CD14-positive monocyte (primary cell): ENCODE results near the gene GTPBP8. TPM values are rescaled to one million over a fixed set of nuclear protein-coding genes. Genes with fewer than 3 reads are reported as not detected.

Experiments
- DNase-seq, 3 donors: peaks; one replicate each; pipeline ENCODE4 v3.0.0-alpha.2; 2011 to 2022
- H2AFZ ChIP-seq: 2 replicates; pipeline ENCODE4 v1.6.0; 2012; ENCODE audit warnings: mild to moderate bottlenecking, low read depth, low read length, inconsistent platforms; ENCODE audit not compliant: insufficient read depth, poor library complexity, severe bottlenecking
- H3K27ac ChIP-seq, 2 donors: 1 replicate in 1 of 2; 2 replicates in 1 of 2; pipeline ENCODE4 v1.5.1; 2012 to 2013; ENCODE audit warnings: low read length in 2 of 2, control low read depth in 1 of 2, inconsistent platforms in 1 of 2, low read depth in 1 of 2, mild to moderate bottlenecking in 1 of 2
- H3K27me3 ChIP-seq, 2 donors: one replicate each; pipeline versions ENCODE4 v1.6.0 to v1.6.1; 2011 to 2013; ENCODE audit warnings: low read length in 2 of 2; ENCODE audit not compliant: control insufficient read depth in 2 of 2, insufficient read depth in 2 of 2
- H3K36me3 ChIP-seq, 2 donors: replicated peaks in 1 of 2; 1 replicate in 1 of 2; 2 replicates in 1 of 2; pipeline versions ENCODE4 v1.5.1 to v1.6.1; 2012 to 2013; ENCODE audit warnings: low read length in 2 of 2, control low read depth in 1 of 2, inconsistent platforms in 1 of 2, mild to moderate bottlenecking in 1 of 2; ENCODE audit not compliant: insufficient read depth in 2 of 2, control insufficient read depth in 1 of 2
- H3K4me1 ChIP-seq, 2 donors: 1 replicate in 1 of 2; 2 replicates in 1 of 2; pipeline versions ENCODE4 v1.5.1 to v1.6.1; 2012 to 2013; ENCODE audit warnings: low read length in 2 of 2, control low read depth in 1 of 2, inconsistent platforms in 1 of 2, mild to moderate bottlenecking in 1 of 2, moderate library complexity in 1 of 2; ENCODE audit not compliant: insufficient read depth in 2 of 2, control insufficient read depth in 1 of 2
- H3K4me2 ChIP-seq: replicated peaks from 2 replicates; pipeline ENCODE3; 2012; ENCODE audit warnings: low read length, moderate library complexity, mild to moderate bottlenecking; ENCODE audit not compliant: poor library complexity, severe bottlenecking; ENCODE audit errors: extremely low read depth
- H3K4me3 ChIP-seq, 3 experiments: fragments of 200-600 bp in 1 of 3; sonication (generic) in 1 of 3; replicated peaks in 1 of 3; 1 replicate in 2 of 3; 2 replicates in 1 of 3; pipeline ENCODE4 v1.5.1; 2011 to 2013; ENCODE audit warnings: low read length in 3 of 3, mild to moderate bottlenecking in 3 of 3, control low read depth in 2 of 3, low read depth in 2 of 3, inconsistent platforms in 1 of 3, moderate library complexity in 1 of 3
- H3K79me2 ChIP-seq: 2 replicates; pipeline ENCODE4 v1.6.0; 2012; ENCODE audit warnings: mild to moderate bottlenecking, control low read depth, inconsistent platforms, low read length, moderate library complexity; ENCODE audit not compliant: insufficient read depth
- H3K9ac ChIP-seq: 2 replicates; pipeline ENCODE4 v1.6.0; 2017; ENCODE audit warnings: low read length, mild to moderate bottlenecking; ENCODE audit not compliant: insufficient read depth, poor library complexity, severe bottlenecking
- H3K9me3 ChIP-seq, 2 donors: replicated peaks in 1 of 2; 1 replicate in 1 of 2; 2 replicates in 1 of 2; pipeline versions ENCODE4 v1.5.1 to v1.6.1; 2012 to 2013; ENCODE audit warnings: low read length in 2 of 2, control low read depth in 1 of 2; ENCODE audit not compliant: control insufficient read depth in 1 of 2, insufficient read depth in 1 of 2
- H4K20me1 ChIP-seq: 2 replicates; pipeline ENCODE4 v1.6.0; 2012; ENCODE audit warnings: mild to moderate bottlenecking, low read length, control low read depth, moderate library complexity; ENCODE audit not compliant: insufficient read depth
- H3K27ac Mint-ChIP-seq, 7 donors: one replicate each; pipeline ENCODE4 v1.8.0; 2020; ENCODE audit warnings: mild to moderate bottlenecking in 7 of 7, mixed read lengths in 7 of 7, moderate library complexity in 6 of 7, inconsistent platforms in 2 of 7
- H3K27me3 Mint-ChIP-seq, 3 donors: one replicate each; pipeline ENCODE4 v1.8.0; 2021 to 2022; ENCODE audit warnings: low read depth in 3 of 3, mild to moderate bottlenecking in 3 of 3, mixed read lengths in 3 of 3, moderate library complexity in 3 of 3, inconsistent platforms in 1 of 3
- H3K36me3 Mint-ChIP-seq, 2 donors: one replicate each; pipeline ENCODE4 v1.8.0; 2020; ENCODE audit warnings: mixed read lengths in 2 of 2, inconsistent platforms in 1 of 2, mild to moderate bottlenecking in 1 of 2
- H3K4me1 Mint-ChIP-seq: one replicate; pipeline ENCODE4 v1.8.0; 2020; ENCODE audit warnings: mild to moderate bottlenecking, mixed read lengths
- H3K4me3 Mint-ChIP-seq, 2 donors: one replicate each; pipeline ENCODE4 v1.8.0; 2020; ENCODE audit warnings: mild to moderate bottlenecking in 2 of 2, mixed read lengths in 2 of 2, moderate library complexity in 1 of 2
- H3K9me3 Mint-ChIP-seq, 7 donors: one replicate each; pipeline ENCODE4 v1.8.0; 2020 to 2022; ENCODE audit warnings: mixed read lengths in 7 of 7, mild to moderate bottlenecking in 6 of 7, moderate library complexity in 6 of 7, inconsistent platforms in 2 of 7
- CTCF ChIP-seq: fragments of 200-600 bp; IDR thresholded peaks from one replicate; pipeline ENCODE4 v1.8.0; 2022; ENCODE audit warnings: antibody characterized with exemption, mild to moderate bottlenecking
- WGBS: methylation state at CpG from one replicate; pipeline ENCODE4 v1.1.5; 2013; ENCODE audit warnings: missing lambda C conversion rate; ENCODE audit not compliant: insufficient coverage; 5-methylcytosine and 5-hydroxymethylcytosine counted together
- intact Hi-C, 2 donors: fragments of 100-400 bp; cut with micrococcal nuclease; formaldehyde crosslinking; loops; one replicate each; pipeline versions ENCODE4 v1.15.0 to v1.15.1; 2023
- polyA plus RNA-seq, 3 donors: library from polyadenylated mRNA; depleted of rRNA in 1 of 3; unstranded in 2 of 3; stranded (reverse) in 1 of 3; fragments of 300-500 nt in 2 of 3; fragments of >200 nt in 1 of 3; fragmentation: Illumina TruSeq in 2 of 3; gene quantifications; 1 replicate in 2 of 3; 2 replicates in 1 of 3; pipeline ENCODE4 v1.2.3, GENCODE V29; 2012 to 2021

Gene GTPBP8
- polyA plus RNA-seq, 3 donors = 6.0 to 10.8 (median 9.8) TPM

GRCh38 chr3:113018536-113019181, 27.9 kb downstream of the GTPBP8 start:
- DNase-seq = peak in 1 of 3 donors; percentile 4
- H3K4me1 Mint-ChIP-seq = peaks cover 29% of the 10 kb centered on the region
- peak overlapping the region; percentile 97 for H2AFZ ChIP-seq

More at GRCh38 chr3:113018536-113019181, 27.9 kb downstream of the GTPBP8 start:
- peak overlapping the region; percentile 94 to 98 for H3K4me3 Mint-ChIP-seq
- Histone ChIP-seq H3K36me3 (peaks cover 28 to 38% of the 10 kb centered on the region in 2 donors), H3K27me3 (no peaks in the 10 kb centered on the region), H3K4me3 (peak overlapping the region; percentile 81 to 92 (median 84)), H3K4me1 (peaks cover 19 to 25% of the 10 kb centered on the region in 2 donors), H3K27ac (peak overlapping the region; percentile 83 to 89), H4K20me1 (peaks cover 1% of the 10 kb centered on the region), H3K4me2 (peak overlapping the region; percentile 84), H3K79me2 (peaks cover 55% of the 10 kb centered on the region), H3K9me3 (no peaks in the 10 kb centered on the region), H3K9ac (peak overlapping the region; percentile 78)
- H3K36me3 Mint-ChIP-seq = peaks cover 22 to 31% of the 10 kb centered on the region in 2 donors
- peak overlapping the region; percentile 85 to 95 (median 93) for H3K27ac Mint-ChIP-seq
- intact Hi-C loops = no loop called here
- 7% methylated on average over 5 of the region's 13 CpGs for WGBS
- H3K27me3 Mint-ChIP-seq = peaks cover 0 to 2% (median 1%) of the 10 kb centered on the region in 3 donors
- H3K9me3 Mint-ChIP-seq = peaks cover 0 to 6% (median 0%) of the 10 kb centered on the region in 7 donors
- TF ChIP-seq CTCF = no peak
